ENCODE measurements around the gene CD274. TPM values are rescaled to one million over a fixed set of nuclear protein-coding genes. Genes with fewer than 3 reads are reported as not detected.

The CD274 gene
- total and polyA plus RNA-seq, 10 of the 15 experiments (the other 5 are each of a cell fraction or from before 2014, with no cell fraction given): 9.4 to 128 (median 24.6) TPM

DNA sequence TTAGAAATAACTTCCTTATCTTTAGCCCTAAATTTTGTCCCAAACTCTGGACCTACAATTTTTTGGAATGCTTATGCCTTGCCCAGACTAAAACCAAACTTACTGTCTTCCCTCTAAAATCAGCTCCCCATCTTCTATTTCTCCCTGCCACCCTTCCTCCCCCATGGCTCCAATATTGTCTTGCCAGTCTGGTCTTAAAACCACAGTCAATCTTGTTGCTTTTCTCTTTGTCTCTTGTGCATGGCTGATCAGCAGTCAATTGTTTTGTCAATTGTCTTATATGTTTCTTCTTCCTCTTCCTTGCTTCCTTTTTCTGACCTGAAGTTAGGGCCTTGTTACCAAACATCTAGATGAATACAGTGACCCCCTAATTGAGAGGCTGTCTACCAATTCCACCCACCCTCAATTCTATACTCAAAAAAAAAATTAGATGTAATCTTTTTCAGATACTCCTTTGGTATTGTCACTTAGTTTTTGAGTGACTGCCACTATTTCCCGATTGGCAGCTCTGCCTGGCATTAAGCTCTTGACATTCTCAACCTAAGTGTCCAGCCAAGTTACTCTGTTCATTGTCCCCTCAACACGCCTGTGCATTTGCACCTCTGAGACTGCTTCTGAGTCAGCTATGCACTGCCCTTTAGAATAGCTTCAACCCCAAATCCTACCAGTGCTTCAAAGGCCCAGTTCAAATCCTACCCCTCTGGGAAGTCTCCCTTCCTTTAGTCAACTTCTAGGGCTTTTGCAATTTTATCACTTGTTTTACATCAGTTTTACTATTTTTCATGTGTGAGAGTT, 62.5 kb downstream of the CD274 start:
- peak; percentile 13 for ATAC-seq
- CTCF ChIA-PET: interaction anchor here (0.7 to 6.5 kb wide), 8 partner anchors 11 to 77 kb away, joined by 3 to 32 read pairs (median 7); partner anchors contain the start of gene CD274
- TF ChIP-seq EGR1 (IDR thresholded peaks at IDR 0.05; ENCODE audit: borderline replicate concordance in 1 of 2, low read depth in 2 of 2, low read length in 2 of 2) (no peak), SUZ12 (IDR thresholded peaks at IDR 0.05; ENCODE audit: unreplicated experiment) (no peak), MEF2A (IDR thresholded peaks at IDR 0.05; ENCODE audit: insufficient read depth, low read depth, low read length) (no peak), CHD1 (IDR thresholded peaks at IDR 0.05; ENCODE audit: low read depth, low read length) (no peak), FOXK2 (IDR thresholded peaks at IDR 0.05) (no peak), GABPA (IDR thresholded peaks at IDR 0.05; ENCODE audit: low read depth) (no peak), RELB (IDR thresholded peaks at IDR 0.05; ENCODE audit: low read depth) (0 out of 2 replicates have a peak, but pooled peaks have one; percentile 1), PAX8 (IDR thresholded peaks at IDR 0.05) (0 out of 2 replicates have a peak, but pooled peaks have one; percentile 68), ZNF24 (IDR thresholded peaks at IDR 0.05) (no peak), RUNX3 (IDR thresholded peaks at IDR 0.05; ENCODE audit: low read length) (peak; percentile 25; the same call in 1 of the 2 replicates)
- TF ChIP-seq, protein P1, sequence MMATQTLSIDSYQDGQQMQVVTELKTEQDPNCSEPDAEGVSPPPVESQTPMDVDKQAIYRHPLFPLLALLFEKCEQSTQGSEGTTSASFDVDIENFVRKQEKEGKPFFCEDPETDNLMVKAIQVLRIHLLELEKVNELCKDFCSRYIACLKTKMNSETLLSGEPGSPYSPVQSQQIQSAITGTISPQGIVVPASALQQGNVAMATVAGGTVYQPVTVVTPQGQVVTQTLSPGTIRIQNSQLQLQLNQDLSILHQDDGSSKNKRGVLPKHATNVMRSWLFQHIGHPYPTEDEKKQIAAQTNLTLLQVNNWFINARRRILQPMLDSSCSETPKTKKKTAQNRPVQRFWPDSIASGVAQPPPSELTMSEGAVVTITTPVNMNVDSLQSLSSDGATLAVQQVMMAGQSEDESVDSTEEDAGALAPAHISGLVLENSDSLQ (IDR thresholded peaks at IDR 0.05): 0 out of 2 replicates have a peak, but pooled peaks have one; percentile 44
- TF ChIP-seq, protein P2, sequence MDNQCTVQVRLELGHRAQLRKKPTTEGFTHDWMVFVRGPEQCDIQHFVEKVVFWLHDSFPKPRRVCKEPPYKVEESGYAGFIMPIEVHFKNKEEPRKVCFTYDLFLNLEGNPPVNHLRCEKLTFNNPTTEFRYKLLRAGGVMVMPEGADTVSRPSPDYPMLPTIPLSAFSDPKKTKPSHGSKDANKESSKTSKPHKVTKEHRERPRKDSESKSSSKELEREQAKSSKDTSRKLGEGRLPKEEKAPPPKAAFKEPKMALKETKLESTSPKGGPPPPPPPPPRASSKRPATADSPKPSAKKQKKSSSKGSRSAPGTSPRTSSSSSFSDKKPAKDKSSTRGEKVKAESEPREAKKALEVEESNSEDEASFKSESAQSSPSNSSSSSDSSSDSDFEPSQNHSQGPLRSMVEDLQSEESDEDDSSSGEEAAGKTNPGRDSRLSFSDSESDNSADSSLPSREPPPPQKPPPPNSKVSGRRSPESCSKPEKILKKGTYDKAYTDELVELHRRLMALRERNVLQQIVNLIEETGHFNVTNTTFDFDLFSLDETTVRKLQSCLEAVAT (IDR thresholded peaks at IDR 0.05): peak; percentile 61; the same call in 1 of the 2 replicates
- TF ChIP-seq, protein P3, sequence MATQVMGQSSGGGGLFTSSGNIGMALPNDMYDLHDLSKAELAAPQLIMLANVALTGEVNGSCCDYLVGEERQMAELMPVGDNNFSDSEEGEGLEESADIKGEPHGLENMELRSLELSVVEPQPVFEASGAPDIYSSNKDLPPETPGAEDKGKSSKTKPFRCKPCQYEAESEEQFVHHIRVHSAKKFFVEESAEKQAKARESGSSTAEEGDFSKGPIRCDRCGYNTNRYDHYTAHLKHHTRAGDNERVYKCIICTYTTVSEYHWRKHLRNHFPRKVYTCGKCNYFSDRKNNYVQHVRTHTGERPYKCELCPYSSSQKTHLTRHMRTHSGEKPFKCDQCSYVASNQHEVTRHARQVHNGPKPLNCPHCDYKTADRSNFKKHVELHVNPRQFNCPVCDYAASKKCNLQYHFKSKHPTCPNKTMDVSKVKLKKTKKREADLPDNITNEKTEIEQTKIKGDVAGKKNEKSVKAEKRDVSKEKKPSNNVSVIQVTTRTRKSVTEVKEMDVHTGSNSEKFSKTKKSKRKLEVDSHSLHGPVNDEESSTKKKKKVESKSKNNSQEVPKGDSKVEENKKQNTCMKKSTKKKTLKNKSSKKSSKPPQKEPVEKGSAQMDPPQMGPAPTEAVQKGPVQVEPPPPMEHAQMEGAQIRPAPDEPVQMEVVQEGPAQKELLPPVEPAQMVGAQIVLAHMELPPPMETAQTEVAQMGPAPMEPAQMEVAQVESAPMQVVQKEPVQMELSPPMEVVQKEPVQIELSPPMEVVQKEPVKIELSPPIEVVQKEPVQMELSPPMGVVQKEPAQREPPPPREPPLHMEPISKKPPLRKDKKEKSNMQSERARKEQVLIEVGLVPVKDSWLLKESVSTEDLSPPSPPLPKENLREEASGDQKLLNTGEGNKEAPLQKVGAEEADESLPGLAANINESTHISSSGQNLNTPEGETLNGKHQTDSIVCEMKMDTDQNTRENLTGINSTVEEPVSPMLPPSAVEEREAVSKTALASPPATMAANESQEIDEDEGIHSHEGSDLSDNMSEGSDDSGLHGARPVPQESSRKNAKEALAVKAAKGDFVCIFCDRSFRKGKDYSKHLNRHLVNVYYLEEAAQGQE (IDR thresholded peaks at IDR 0.05; ENCODE audit: low read depth, low read length): no peak

More for the DNA sequence above, 62.5 kb downstream of the CD274 start:
- ChIA-PET RAD21 (ENCODE audit: unreplicated experiment) (interaction anchor here (0.9 to 11.9 kb wide), 19 partner anchors 9 to 111 kb away, joined by 3 to 146 read pairs (median 12); partner anchors contain the start of genes CD274 and PLGRKT), POLR2A (interaction anchor here (0.7 to 6.8 kb wide), 16 partner anchors 10 to 116 kb away, joined by 3 to 68 read pairs (median 8); partner anchors contain the start of genes CD274 and RIC1), SMC1A (ENCODE audit: uncharacterized antibody, unreplicated experiment) (interaction anchor here (0.7 to 11.3 kb wide), 20 partner anchors 11 to 253 kb away, joined by 3 to 311 read pairs (median 5); partner anchors contain the start of genes CD274, PLGRKT and RIC1)
- Histone ChIP-seq H3K4me1 (ENCODE audit: control insufficient read depth, insufficient read depth, low read length) (peaks cover 50% of the 10 kb centered on the region), H3K79me2 (ENCODE audit: control insufficient read depth, insufficient read depth, low read length) (peaks cover 58% of the 10 kb centered on the region), H3K4me2 (ENCODE audit: control insufficient read depth, insufficient read depth) (peak overlapping the region; percentile 75), H3K9ac (ENCODE audit: control insufficient read depth, insufficient read depth, low read length) (peak overlapping the region; percentile 52), H3K4me3 (peak overlapping the region; percentile 49; the same call in 1 of the 2 replicates), H3K36me3 (ENCODE audit: control insufficient read depth in 2 of 2, insufficient read depth in 2 of 2, low read length in 1 of 2) (no peaks in the 10 kb centered on the region), H3K9me3 (replicated peaks; ENCODE audit: control insufficient read depth, insufficient read depth, low read length) (no peaks in the 10 kb centered on the region), H3K27me3 (replicated peaks in 1 of 2; ENCODE audit: control insufficient read depth in 2 of 2, insufficient read depth in 2 of 2, low read length in 1 of 2) (no peaks in the 10 kb centered on the region), H3K27ac (ENCODE audit: control insufficient read depth, insufficient read depth) (peak overlapping the region; percentile 63), H4K20me1 (ENCODE audit: control insufficient read depth, insufficient read depth) (no peaks in the 10 kb centered on the region), H2AFZ (ENCODE audit: control insufficient read depth, low read depth, low read length) (no peak overlapping the region)
- WGBS (ENCODE audit: insufficient coverage, insufficient replicate concordance, low lambda C conversion rate, missing lambda C conversion rate): 46% methylated on average over 2 of the region's 2 CpGs
- intact Hi-C loops (cut with micrococcal nuclease; ENCODE audit: unreplicated experiment): loop anchor here (2.0 to 5.0 kb wide), 3 partner anchors 54 to 526 kb away; partner anchors contain the start of gene JAK2
- DNase-seq (ENCODE audit: low read depth, low spot score): no peak
- in situ Hi-C loops (cut with MboI): no loop called here
- FAIRE-seq: no peak
- BruUV-seq (replicated peaks): TSS peak; percentile 30

Measured in GM12878 (cell line).